GM23338 (cell line): ENCODE data around the gene ACP5. TPM values are rescaled to one million over a fixed set of nuclear protein-coding genes. Genes with fewer than 3 reads are reported as not detected.

ENCODE experiments used
- ATAC-seq: fragments of 200-7000 bp; cut with Tn5 transposase; 3 replicates; pipeline ENCODE4 v1.9.1; 2020
- DNase-seq: peaks from one replicate; pipeline ENCODE4 v3.0.0-alpha.2; 2015; ENCODE audit warnings: low spot score
- H2AFZ ChIP-seq: fragments of 200-600 bp; sonication (generic); 2 replicates; pipeline ENCODE4 v1.8.0; 2016; ENCODE audit warnings: antibody characterized with exemption, mild to moderate bottlenecking, moderate library complexity
- H3F3A ChIP-seq: fragments of 200-600 bp; sonication (generic); replicated peaks from 2 replicates; pipeline ENCODE4 v1.8.0; 2017; ENCODE audit warnings: antibody characterized with exemption, mixed run types, low read depth
- H3K27ac ChIP-seq: fragments of 200-600 bp; sonication (generic); 2 replicates; pipeline ENCODE4 v1.6.1; 2016; ENCODE audit warnings: low read depth
- H3K27me3 ChIP-seq: fragments of 200-600 bp; sonication (generic); 2 replicates; pipeline ENCODE4 v1.8.0; 2016; ENCODE audit warnings: mild to moderate bottlenecking, mixed run types, moderate library complexity; ENCODE audit not compliant: insufficient read depth
- H3K36me3 ChIP-seq: fragments of 200-600 bp; sonication (generic); 2 replicates; pipeline ENCODE4 v1.8.0; 2016; ENCODE audit warnings: mild to moderate bottlenecking; ENCODE audit not compliant: insufficient read depth
- H3K4me1 ChIP-seq: fragments of 200-600 bp; sonication (generic); 2 replicates; pipeline ENCODE4 v1.8.0; 2016; ENCODE audit warnings: mild to moderate bottlenecking, moderate library complexity; ENCODE audit not compliant: insufficient read depth
- H3K4me2 ChIP-seq: fragments of 200-600 bp; sonication (generic); 2 replicates; pipeline ENCODE4 v1.7.1; 2017; ENCODE audit warnings: mixed run types
- H3K4me3 ChIP-seq: fragments of 200-600 bp; sonication (generic); 2 replicates; pipeline ENCODE4 v1.6.1; 2016; ENCODE audit warnings: mixed run types
- H3K79me2 ChIP-seq: fragments of 200-600 bp; sonication (generic); replicated peaks from 2 replicates; pipeline ENCODE4 v1.8.0; 2017; ENCODE audit warnings: mild to moderate bottlenecking; ENCODE audit not compliant: insufficient read depth
- H3K9me2 ChIP-seq: fragments of 200-600 bp; sonication (generic); 2 replicates; pipeline ENCODE4 v1.8.0; 2017; ENCODE audit not compliant: insufficient read depth
- H4K20me1 ChIP-seq: fragments of 200-600 bp; sonication (generic); replicated peaks from 2 replicates; pipeline ENCODE4 v1.8.0; 2017; ENCODE audit warnings: mild to moderate bottlenecking; ENCODE audit not compliant: insufficient read depth
- H3K27ac Mint-ChIP-seq: 2 replicates; pipeline ENCODE4 v1.8.0; 2020; ENCODE audit warnings: inconsistent platforms, mild to moderate bottlenecking, moderate library complexity, mixed read lengths
- H3K27me3 Mint-ChIP-seq: 3 replicates; pipeline ENCODE4 v1.8.0; 2022; ENCODE audit warnings: low read depth, mild to moderate bottlenecking, moderate library complexity, mixed read lengths, inconsistent platforms; ENCODE audit not compliant: insufficient read depth, poor library complexity
- H3K36me3 Mint-ChIP-seq: 3 replicates; pipeline ENCODE4 v1.8.0; 2021; ENCODE audit warnings: low read depth, mild to moderate bottlenecking, inconsistent platforms, moderate library complexity, mixed read lengths
- H3K4me1 Mint-ChIP-seq: 3 replicates; pipeline ENCODE4 v1.8.0; 2020; ENCODE audit warnings: mild to moderate bottlenecking, inconsistent platforms, mixed read lengths
- H3K4me3 Mint-ChIP-seq: 3 replicates; pipeline ENCODE4 v1.8.0; 2021; ENCODE audit warnings: moderate library complexity, mild to moderate bottlenecking, inconsistent platforms, mixed read lengths
- H3K9me3 Mint-ChIP-seq: 3 replicates; pipeline ENCODE4 v1.8.0; 2020; ENCODE audit warnings: moderate library complexity, mild to moderate bottlenecking, inconsistent platforms, mixed read lengths
- CREB1 ChIP-seq: fragments of 250-450 bp; sonication (Bioruptor Pico); IDR thresholded peaks from 2 replicates; pipeline ENCODE4 v1.5.0; 2020; ENCODE audit warnings: low read depth, mild to moderate bottlenecking, moderate library complexity
- ETS1 ChIP-seq: IDR thresholded peaks from 2 replicates; pipeline ENCODE4 v1.6.1; 2016; ENCODE audit warnings: antibody characterized with exemption
- EZH2 ChIP-seq: fragments of 200-600 bp; sonication (generic); IDR thresholded peaks from one replicate; pipeline ENCODE4 v1.8.0; 2017; ENCODE audit warnings: antibody characterized with exemption, mild to moderate bottlenecking, low read depth; ENCODE audit not compliant: unreplicated experiment
- EZH2phosphoT487 ChIP-seq: fragments of 200-600 bp; sonication (generic); IDR thresholded peaks from one replicate; pipeline ENCODE4 v1.8.1; 2018; ENCODE audit warnings: antibody characterized with exemption; ENCODE audit not compliant: unreplicated experiment
- JUNB ChIP-seq: IDR thresholded peaks from one replicate; pipeline ENCODE4 v1.6.1; 2016; ENCODE audit warnings: antibody characterized with exemption; ENCODE audit not compliant: unreplicated experiment
- NANOG ChIP-seq: IDR thresholded peaks from 2 replicates; pipeline ENCODE4 v1.6.1; 2016; ENCODE audit warnings: antibody characterized with exemption, borderline replicate concordance
- POLR2AphosphoS5 ChIP-seq: IDR thresholded peaks from 2 replicates; pipeline ENCODE4 v1.6.1; 2016; ENCODE audit warnings: antibody characterized with exemption, low read depth
- REST ChIP-seq: IDR thresholded peaks from one replicate; pipeline ENCODE4 v1.6.1; 2018; ENCODE audit warnings: antibody characterized with exemption; ENCODE audit not compliant: unreplicated experiment
- STAT1 ChIP-seq: IDR thresholded peaks from one replicate; pipeline ENCODE4 v1.6.1; 2016; ENCODE audit warnings: antibody characterized with exemption; ENCODE audit not compliant: unreplicated experiment
- ZNF114 ChIP-seq: fragments of 250-450 bp; sonication (Bioruptor Pico); IDR thresholded peaks from 2 replicates; pipeline ENCODE4 v1.5.0; 2020; ENCODE audit warnings: mild to moderate bottlenecking, moderate library complexity
- ZNF331 ChIP-seq: fragments of 250-450 bp; sonication (Bioruptor Pico); IDR thresholded peaks from 2 replicates; pipeline ENCODE4 v1.5.0; 2020; ENCODE audit warnings: low read depth, mild to moderate bottlenecking, moderate library complexity
- polyA plus RNA-seq: library from polyadenylated mRNA; unstranded; fragments of >200 nt; fragmentation: Nextera tagmentation; extraction: Ambion mirVana; gene quantifications from 2 replicates; pipeline ENCODE4 v1.2.1, GENCODE V29; 2016
- total RNA-seq: library from RNA; depleted of rRNA; stranded (reverse); fragments of >200 nt; shearing (Covaris generic); gene quantifications from 2 replicates; pipeline ENCODE4 v1.2.3, GENCODE V29; 2014
- TF ChIP-seq, protein P1 (sequence below): fragments of 250-450 bp; sonication (Bioruptor Pico); IDR thresholded peaks from 2 replicates; pipeline ENCODE4 v1.5.0; 2020; ENCODE audit warnings: mild to moderate bottlenecking, moderate library complexity
- TF ChIP-seq, protein P2 (sequence below), 2 experiments: fragments of 200-600 bp in 1 of 2; sonication (generic) in 1 of 2; conservative IDR thresholded peaks; 2 replicates each; pipeline versions ENCODE4 v1.5.1 to v1.6.1; 2016 to 2017; ENCODE audit warnings: antibody characterized with exemption in 2 of 2, low read depth in 2 of 2, mild to moderate bottlenecking in 2 of 2, moderate library complexity in 1 of 2

ACP5 gene
- total and polyA plus RNA-seq, 2 experiments from 2014 or later = 6.7 to 12.8 TPM

DNA sequence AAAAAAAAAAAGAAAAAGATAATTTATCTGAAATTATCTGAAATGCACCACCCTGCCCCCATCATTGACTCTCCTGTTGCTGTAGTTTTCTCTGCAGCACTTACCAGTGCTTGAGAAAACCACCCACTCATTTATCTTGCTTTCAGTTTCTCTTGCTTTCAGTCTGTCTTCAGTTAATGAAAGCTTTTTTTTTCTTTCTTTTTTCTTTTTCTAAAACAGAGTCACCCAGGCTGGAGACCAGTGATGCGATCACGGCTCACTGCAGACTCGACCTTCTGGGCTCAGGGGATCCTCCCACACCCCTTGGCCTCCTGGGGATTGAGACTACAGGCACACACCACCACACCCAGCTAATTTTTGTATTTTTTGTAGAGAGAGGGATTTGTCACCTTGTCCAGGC, 4.3 kb upstream of the ACP5 start:
- ATAC-seq (no peak), DNase-seq (no peak)
- no peak overlapping the region for H3K27ac Mint-ChIP-seq
- H3K27me3 Mint-ChIP-seq = peaks cover 17% of the 10 kb centered on the region
- H3K4me2 ChIP-seq = no peak overlapping the region
- H3K9me3 Mint-ChIP-seq = no peaks in the 10 kb centered on the region
- H3K9me2 ChIP-seq = no peaks in the 10 kb centered on the region
- H3F3A ChIP-seq = 0 out of 2 replicates have a peak, but pooled peaks cover 3% of the 10 kb centered on the region
- H3K4me1 Mint-ChIP-seq = peaks cover 9% of the 10 kb centered on the region; the same call in 1 of the 3 replicates
- no peaks in the 10 kb centered on the region for H3K79me2 ChIP-seq
- no peaks in the 10 kb centered on the region for H3K36me3 Mint-ChIP-seq
- H3K4me3 ChIP-seq = no peak overlapping the region
- H3K27ac ChIP-seq = no peak overlapping the region
- H3K36me3 ChIP-seq = no peaks in the 10 kb centered on the region
- no peak overlapping the region for H2AFZ ChIP-seq
- H4K20me1 ChIP-seq = no peaks in the 10 kb centered on the region
- no peak for TF ChIP-seq REST
- TF ChIP-seq EZH2 = no peak
- TF ChIP-seq, protein P1, sequence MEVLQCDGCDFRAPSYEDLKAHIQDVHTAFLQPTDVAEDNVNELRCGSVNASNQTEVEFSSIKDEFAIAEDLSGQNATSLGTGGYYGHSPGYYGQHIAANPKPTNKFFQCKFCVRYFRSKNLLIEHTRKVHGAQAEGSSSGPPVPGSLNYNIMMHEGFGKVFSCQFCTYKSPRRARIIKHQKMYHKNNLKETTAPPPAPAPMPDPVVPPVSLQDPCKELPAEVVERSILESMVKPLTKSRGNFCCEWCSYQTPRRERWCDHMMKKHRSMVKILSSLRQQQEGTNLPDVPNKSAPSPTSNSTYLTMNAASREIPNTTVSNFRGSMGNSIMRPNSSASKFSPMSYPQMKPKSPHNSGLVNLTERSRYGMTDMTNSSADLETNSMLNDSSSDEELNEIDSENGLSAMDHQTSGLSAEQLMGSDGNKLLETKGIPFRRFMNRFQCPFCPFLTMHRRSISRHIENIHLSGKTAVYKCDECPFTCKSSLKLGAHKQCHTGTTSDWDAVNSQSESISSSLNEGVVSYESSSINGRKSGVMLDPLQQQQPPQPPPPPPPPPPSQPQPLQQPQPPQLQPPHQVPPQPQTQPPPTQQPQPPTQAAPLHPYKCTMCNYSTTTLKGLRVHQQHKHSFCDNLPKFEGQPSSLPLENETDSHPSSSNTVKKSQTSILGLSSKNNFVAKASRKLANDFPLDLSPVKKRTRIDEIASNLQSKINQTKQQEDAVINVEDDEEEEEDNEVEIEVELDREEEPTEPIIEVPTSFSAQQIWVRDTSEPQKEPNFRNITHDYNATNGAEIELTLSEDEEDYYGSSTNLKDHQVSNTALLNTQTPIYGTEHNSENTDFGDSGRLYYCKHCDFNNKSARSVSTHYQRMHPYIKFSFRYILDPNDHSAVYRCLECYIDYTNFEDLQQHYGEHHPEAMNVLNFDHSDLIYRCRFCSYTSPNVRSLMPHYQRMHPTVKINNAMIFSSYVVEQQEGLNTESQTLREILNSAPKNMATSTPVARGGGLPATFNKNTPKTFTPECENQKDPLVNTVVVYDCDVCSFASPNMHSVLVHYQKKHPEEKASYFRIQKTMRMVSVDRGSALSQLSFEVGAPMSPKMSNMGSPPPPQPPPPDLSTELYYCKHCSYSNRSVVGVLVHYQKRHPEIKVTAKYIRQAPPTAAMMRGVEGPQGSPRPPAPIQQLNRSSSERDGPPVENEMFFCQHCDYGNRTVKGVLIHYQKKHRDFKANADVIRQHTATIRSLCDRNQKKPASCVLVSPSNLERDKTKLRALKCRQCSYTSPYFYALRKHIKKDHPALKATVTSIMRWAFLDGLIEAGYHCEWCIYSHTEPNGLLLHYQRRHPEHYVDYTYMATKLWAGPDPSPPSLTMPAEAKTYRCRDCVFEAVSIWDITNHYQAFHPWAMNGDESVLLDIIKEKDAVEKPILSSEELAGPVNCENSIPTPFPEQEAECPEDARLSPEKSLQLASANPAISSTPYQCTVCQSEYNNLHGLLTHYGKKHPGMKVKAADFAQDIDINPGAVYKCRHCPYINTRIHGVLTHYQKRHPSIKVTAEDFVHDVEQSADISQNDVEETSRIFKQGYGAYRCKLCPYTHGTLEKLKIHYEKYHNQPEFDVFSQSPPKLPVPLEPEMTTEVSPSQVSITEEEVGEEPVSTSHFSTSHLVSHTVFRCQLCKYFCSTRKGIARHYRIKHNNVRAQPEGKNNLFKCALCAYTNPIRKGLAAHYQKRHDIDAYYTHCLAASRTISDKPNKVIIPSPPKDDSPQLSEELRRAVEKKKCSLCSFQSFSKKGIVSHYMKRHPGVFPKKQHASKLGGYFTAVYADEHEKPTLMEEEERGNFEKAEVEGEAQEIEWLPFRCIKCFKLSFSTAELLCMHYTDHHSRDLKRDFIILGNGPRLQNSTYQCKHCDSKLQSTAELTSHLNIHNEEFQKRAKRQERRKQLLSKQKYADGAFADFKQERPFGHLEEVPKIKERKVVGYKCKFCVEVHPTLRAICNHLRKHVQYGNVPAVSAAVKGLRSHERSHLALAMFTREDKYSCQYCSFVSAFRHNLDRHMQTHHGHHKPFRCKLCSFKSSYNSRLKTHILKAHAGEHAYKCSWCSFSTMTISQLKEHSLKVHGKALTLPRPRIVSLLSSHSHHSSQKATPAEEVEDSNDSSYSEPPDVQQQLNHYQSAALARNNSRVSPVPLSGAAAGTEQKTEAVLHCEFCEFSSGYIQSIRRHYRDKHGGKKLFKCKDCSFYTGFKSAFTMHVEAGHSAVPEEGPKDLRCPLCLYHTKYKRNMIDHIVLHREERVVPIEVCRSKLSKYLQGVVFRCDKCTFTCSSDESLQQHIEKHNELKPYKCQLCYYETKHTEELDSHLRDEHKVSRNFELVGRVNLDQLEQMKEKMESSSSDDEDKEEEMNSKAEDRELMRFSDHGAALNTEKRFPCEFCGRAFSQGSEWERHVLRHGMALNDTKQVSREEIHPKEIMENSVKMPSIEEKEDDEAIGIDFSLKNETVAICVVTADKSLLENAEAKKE (CRISPR knock-in tag) = no peak
- no peak for TF ChIP-seq ZNF114 (CRISPR knock-in tag)
- TF ChIP-seq EZH2phosphoT487 = no peak
- TF ChIP-seq JUNB = no peak
- no peak for TF ChIP-seq CREB1 (CRISPR knock-in tag)
- no peak for TF ChIP-seq ETS1
- no peak for TF ChIP-seq STAT1
- TF ChIP-seq, protein P2, sequence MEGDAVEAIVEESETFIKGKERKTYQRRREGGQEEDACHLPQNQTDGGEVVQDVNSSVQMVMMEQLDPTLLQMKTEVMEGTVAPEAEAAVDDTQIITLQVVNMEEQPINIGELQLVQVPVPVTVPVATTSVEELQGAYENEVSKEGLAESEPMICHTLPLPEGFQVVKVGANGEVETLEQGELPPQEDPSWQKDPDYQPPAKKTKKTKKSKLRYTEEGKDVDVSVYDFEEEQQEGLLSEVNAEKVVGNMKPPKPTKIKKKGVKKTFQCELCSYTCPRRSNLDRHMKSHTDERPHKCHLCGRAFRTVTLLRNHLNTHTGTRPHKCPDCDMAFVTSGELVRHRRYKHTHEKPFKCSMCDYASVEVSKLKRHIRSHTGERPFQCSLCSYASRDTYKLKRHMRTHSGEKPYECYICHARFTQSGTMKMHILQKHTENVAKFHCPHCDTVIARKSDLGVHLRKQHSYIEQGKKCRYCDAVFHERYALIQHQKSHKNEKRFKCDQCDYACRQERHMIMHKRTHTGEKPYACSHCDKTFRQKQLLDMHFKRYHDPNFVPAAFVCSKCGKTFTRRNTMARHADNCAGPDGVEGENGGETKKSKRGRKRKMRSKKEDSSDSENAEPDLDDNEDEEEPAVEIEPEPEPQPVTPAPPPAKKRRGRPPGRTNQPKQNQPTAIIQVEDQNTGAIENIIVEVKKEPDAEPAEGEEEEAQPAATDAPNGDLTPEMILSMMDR (conservative IDR thresholded peaks at IDR 0.05; ENCODE audit: low read depth in 2 of 2) = no peak
- TF ChIP-seq POLR2AphosphoS5 = no peak
- no peak for TF ChIP-seq NANOG
- TF ChIP-seq ZNF331 = no peak
- no peak overlapping the region for H3K4me3 Mint-ChIP-seq
- H3K4me1 ChIP-seq = no peaks in the 10 kb centered on the region
- H3K27me3 ChIP-seq = peaks cover 6% of the 10 kb centered on the region; the same call in 1 of the 2 replicates
